Suprapubic skin (tissue), 4 donors: ENCODE data around the gene RALA.

Source experiments
- CTCF ChIP-seq, 2 donors: fragments of 200-600 bp in 1 of 2; fragments of 450-650 bp in 1 of 2; sonication (generic) in 1 of 2; IDR thresholded peaks; one replicate each; pipeline ENCODE4 v1.5.1; 2016 to 2019; ENCODE audit warnings: antibody characterized with exemption in 2 of 2, mild to moderate bottlenecking in 1 of 2, moderate library complexity in 1 of 2
- EP300 ChIP-seq: sonication (generic); formaldehyde crosslinking; IDR thresholded peaks from one replicate; pipeline ENCODE4 v1.6.1; 2017; ENCODE audit warnings: antibody characterized with exemption
- POLR2A ChIP-seq, 2 donors: fragments of 450-650 bp; IDR thresholded peaks; one replicate each; pipeline ENCODE4 v1.6.1; 2017; ENCODE audit warnings: antibody characterized with exemption in 2 of 2, mild to moderate bottlenecking in 2 of 2, moderate library complexity in 2 of 2
- POLR2AphosphoS5 ChIP-seq, 3 donors: sonication (generic); formaldehyde crosslinking; IDR thresholded peaks; one replicate each; pipeline ENCODE4 v1.6.1; 2017; ENCODE audit warnings: antibody characterized with exemption in 3 of 3

GRCh38 chr7:39702133-39702532 lies 78.8 kb downstream of the RALA start:
- TF ChIP-seq POLR2AphosphoS5 (IDR thresholded peaks at IDR 0.05) (no peak), CTCF (IDR thresholded peaks at IDR 0.05) (no peak), POLR2A (IDR thresholded peaks at IDR 0.05) (no peak), EP300 (no peak)
